Measurements from ENCODE around the gene PAXIP1. TPM values are rescaled to one million over a fixed set of nuclear protein-coding genes. Genes with fewer than 3 reads are reported as not detected.

The PAXIP1 gene
- total and polyA plus RNA-seq, 2 donors (not counting 1 experiment from before 2014, with no cell fraction given) = 5.8 to 6.4 TPM

DNA sequence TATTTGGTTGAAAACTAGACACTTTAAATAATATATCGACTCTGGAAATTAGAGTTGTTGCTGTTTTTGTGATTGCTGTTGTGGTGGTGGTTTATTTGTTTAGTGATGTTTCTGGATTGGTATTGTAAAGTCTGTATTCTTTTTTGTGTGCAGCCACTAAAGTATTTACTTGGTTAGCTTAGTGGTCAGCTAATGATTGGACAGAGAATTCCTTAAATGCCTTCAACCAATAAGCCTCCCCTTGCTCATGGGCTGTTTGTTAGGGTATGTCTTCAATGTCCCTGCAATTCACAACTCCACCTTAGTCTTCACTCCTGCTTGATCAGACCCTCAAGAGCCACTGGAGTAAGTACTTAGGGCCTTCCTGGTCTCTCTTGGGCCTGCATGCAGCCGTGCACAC is 71.0 kb downstream of the PAXIP1 start:
- Histone ChIP-seq H4K20me1 (ENCODE audit: control insufficient read depth, extremely low read depth, insufficient read depth, low read length) (no peaks in the 10 kb centered on the region), H2AFZ (ENCODE audit: low read length) (no peak overlapping the region), H3K27me3 (ENCODE audit: control insufficient read depth, insufficient read depth, low read length) (no peaks in the 10 kb centered on the region), H3K4me3 (replicated peaks in 1 of 4; ENCODE audit: control extremely low read depth in 1 of 4, insufficient read depth in 1 of 4, low read depth in 3 of 4, low read length in 4 of 4) (no peak overlapping the region), H3K4me1 (ENCODE audit: control insufficient read depth, extremely low read depth, insufficient read depth, low read length) (peaks cover 3% of the 10 kb centered on the region), H3K9ac (ENCODE audit: insufficient read depth, low read length) (no peak overlapping the region), H3K36me3 (ENCODE audit: control insufficient read depth, insufficient read depth, low read length) (no peaks in the 10 kb centered on the region), H3K9me3 (ENCODE audit: control insufficient read depth, insufficient read depth, low read depth, low read length) (no peaks in the 10 kb centered on the region), H3K79me2 (ENCODE audit: control insufficient read depth, insufficient read depth, low read length) (no peaks in the 10 kb centered on the region), H3K4me2 (ENCODE audit: extremely low read depth, insufficient read depth, low read length) (no peak overlapping the region), H3K27ac (ENCODE audit: insufficient read depth, low read length) (no peak overlapping the region)
- peak in 1 of 2 donors; percentile 59 for DNase-seq (ENCODE audit: low read depth in 2 of 2)
- no peak for TF ChIP-seq EZH2 (IDR thresholded peaks at IDR 0.05; ENCODE audit: low read length, missing control alignments)
- TF ChIP-seq, protein P1, sequence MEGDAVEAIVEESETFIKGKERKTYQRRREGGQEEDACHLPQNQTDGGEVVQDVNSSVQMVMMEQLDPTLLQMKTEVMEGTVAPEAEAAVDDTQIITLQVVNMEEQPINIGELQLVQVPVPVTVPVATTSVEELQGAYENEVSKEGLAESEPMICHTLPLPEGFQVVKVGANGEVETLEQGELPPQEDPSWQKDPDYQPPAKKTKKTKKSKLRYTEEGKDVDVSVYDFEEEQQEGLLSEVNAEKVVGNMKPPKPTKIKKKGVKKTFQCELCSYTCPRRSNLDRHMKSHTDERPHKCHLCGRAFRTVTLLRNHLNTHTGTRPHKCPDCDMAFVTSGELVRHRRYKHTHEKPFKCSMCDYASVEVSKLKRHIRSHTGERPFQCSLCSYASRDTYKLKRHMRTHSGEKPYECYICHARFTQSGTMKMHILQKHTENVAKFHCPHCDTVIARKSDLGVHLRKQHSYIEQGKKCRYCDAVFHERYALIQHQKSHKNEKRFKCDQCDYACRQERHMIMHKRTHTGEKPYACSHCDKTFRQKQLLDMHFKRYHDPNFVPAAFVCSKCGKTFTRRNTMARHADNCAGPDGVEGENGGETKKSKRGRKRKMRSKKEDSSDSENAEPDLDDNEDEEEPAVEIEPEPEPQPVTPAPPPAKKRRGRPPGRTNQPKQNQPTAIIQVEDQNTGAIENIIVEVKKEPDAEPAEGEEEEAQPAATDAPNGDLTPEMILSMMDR (conservative IDR thresholded peaks at IDR 0.05 in 1 of 2, IDR thresholded peaks at IDR 0.05 in 1 of 2; ENCODE audit: low read depth in 1 of 2, low read length in 2 of 2) = no peak

- peaks cover 3% of the 10 kb centered on the region for H3K4me1 ChIP-seq (ENCODE audit: control insufficient read depth, extremely low read depth, insufficient read depth, low read length)
- peak overlapping the region; percentile 54 to 95 (median 74) for H3K4me3 ChIP-seq (replicated peaks in 1 of 4; ENCODE audit: control extremely low read depth in 1 of 4, insufficient read depth in 1 of 4, low read depth in 3 of 4, low read length in 4 of 4)
- DNase-seq (ENCODE audit: low read depth in 2 of 2) = no peak
- peak overlapping the region; percentile 78 for H2AFZ ChIP-seq (ENCODE audit: low read length)
- H3K9ac ChIP-seq (ENCODE audit: insufficient read depth, low read length) = no peak overlapping the region
- no peaks in the 10 kb centered on the region for H3K36me3 ChIP-seq (ENCODE audit: control insufficient read depth, insufficient read depth, low read length)
- no peaks in the 10 kb centered on the region for H3K27me3 ChIP-seq (ENCODE audit: control insufficient read depth, insufficient read depth, low read length)
- no peaks in the 10 kb centered on the region for H3K9me3 ChIP-seq (ENCODE audit: control insufficient read depth, insufficient read depth, low read depth, low read length)
- H3K4me2 ChIP-seq (ENCODE audit: extremely low read depth, insufficient read depth, low read length) = peak overlapping the region; percentile 57
- no peaks in the 10 kb centered on the region for H3K79me2 ChIP-seq (ENCODE audit: control insufficient read depth, insufficient read depth, low read length)
- TF ChIP-seq EZH2 (IDR thresholded peaks at IDR 0.05; ENCODE audit: low read length, missing control alignments) = no peak
- TF ChIP-seq, protein P1 (conservative IDR thresholded peaks at IDR 0.05 in 1 of 2, IDR thresholded peaks at IDR 0.05 in 1 of 2; ENCODE audit: low read depth in 1 of 2, low read length in 2 of 2) = no peak
- peak overlapping the region; percentile 65 for H3K27ac ChIP-seq (ENCODE audit: insufficient read depth, low read length)
- H4K20me1 ChIP-seq (ENCODE audit: control insufficient read depth, extremely low read depth, insufficient read depth, low read length) = no peaks in the 10 kb centered on the region
These were observed 73.8 kb downstream of the PAXIP1 start for GRCh38 chr7:154929006-154929726.

- Histone ChIP-seq H3K4me3 (replicated peaks in 1 of 4; ENCODE audit: control extremely low read depth in 1 of 4, insufficient read depth in 1 of 4, low read depth in 3 of 4, low read length in 4 of 4) (peak overlapping the region; percentile 54 to 95 (median 74)), H3K4me1 (ENCODE audit: control insufficient read depth, extremely low read depth, insufficient read depth, low read length) (peaks cover 3% of the 10 kb centered on the region), H3K27me3 (ENCODE audit: control insufficient read depth, insufficient read depth, low read length) (no peaks in the 10 kb centered on the region), H2AFZ (ENCODE audit: low read length) (peak overlapping the region; percentile 97), H3K27ac (ENCODE audit: insufficient read depth, low read length) (peak overlapping the region; percentile 65), H3K9me3 (ENCODE audit: control insufficient read depth, insufficient read depth, low read depth, low read length) (no peaks in the 10 kb centered on the region), H3K4me2 (ENCODE audit: extremely low read depth, insufficient read depth, low read length) (peak overlapping the region; percentile 95), H3K36me3 (ENCODE audit: control insufficient read depth, insufficient read depth, low read length) (no peaks in the 10 kb centered on the region), H4K20me1 (ENCODE audit: control insufficient read depth, extremely low read depth, insufficient read depth, low read length) (no peaks in the 10 kb centered on the region), H3K9ac (ENCODE audit: insufficient read depth, low read length) (peak overlapping the region; percentile 41), H3K79me2 (ENCODE audit: control insufficient read depth, insufficient read depth, low read length) (no peaks in the 10 kb centered on the region)
- TF ChIP-seq, protein P1 (conservative IDR thresholded peaks at IDR 0.05 in 1 of 2, IDR thresholded peaks at IDR 0.05 in 1 of 2; ENCODE audit: low read depth in 1 of 2, low read length in 2 of 2) = no peak
- no peak for TF ChIP-seq EZH2 (IDR thresholded peaks at IDR 0.05; ENCODE audit: low read length, missing control alignments)
- peak; percentile 71 to 98 for DNase-seq (ENCODE audit: low read depth in 2 of 2)
These were observed 74.6 kb downstream of the PAXIP1 start for GRCh38 chr7:154928136-154929005.
